ENCODE data around the gene FAM120B.

DNA sequence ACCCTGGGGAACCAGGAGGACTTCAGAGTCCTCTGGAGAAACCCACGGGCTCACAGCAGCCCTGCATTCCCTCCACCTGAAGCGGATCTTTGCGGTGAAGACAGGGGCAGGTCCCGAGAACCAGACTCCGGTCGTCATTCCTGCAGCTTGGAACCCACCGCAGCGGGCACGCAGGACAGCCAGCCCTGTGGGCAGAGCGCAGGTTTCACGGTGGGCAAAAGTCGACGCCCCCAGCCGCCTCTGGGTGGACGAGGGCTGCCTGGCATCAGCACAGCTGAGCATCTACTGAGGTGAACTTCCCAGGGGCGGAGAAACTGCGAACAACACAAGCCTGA, 128.2 kb downstream of the FAM120B start:
- TF ChIP-seq, protein P1, sequence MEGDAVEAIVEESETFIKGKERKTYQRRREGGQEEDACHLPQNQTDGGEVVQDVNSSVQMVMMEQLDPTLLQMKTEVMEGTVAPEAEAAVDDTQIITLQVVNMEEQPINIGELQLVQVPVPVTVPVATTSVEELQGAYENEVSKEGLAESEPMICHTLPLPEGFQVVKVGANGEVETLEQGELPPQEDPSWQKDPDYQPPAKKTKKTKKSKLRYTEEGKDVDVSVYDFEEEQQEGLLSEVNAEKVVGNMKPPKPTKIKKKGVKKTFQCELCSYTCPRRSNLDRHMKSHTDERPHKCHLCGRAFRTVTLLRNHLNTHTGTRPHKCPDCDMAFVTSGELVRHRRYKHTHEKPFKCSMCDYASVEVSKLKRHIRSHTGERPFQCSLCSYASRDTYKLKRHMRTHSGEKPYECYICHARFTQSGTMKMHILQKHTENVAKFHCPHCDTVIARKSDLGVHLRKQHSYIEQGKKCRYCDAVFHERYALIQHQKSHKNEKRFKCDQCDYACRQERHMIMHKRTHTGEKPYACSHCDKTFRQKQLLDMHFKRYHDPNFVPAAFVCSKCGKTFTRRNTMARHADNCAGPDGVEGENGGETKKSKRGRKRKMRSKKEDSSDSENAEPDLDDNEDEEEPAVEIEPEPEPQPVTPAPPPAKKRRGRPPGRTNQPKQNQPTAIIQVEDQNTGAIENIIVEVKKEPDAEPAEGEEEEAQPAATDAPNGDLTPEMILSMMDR (IDR thresholded peaks at IDR 0.05; ENCODE audit: poor library complexity, severe bottlenecking): no peak
- TF ChIP-seq, protein P2, sequence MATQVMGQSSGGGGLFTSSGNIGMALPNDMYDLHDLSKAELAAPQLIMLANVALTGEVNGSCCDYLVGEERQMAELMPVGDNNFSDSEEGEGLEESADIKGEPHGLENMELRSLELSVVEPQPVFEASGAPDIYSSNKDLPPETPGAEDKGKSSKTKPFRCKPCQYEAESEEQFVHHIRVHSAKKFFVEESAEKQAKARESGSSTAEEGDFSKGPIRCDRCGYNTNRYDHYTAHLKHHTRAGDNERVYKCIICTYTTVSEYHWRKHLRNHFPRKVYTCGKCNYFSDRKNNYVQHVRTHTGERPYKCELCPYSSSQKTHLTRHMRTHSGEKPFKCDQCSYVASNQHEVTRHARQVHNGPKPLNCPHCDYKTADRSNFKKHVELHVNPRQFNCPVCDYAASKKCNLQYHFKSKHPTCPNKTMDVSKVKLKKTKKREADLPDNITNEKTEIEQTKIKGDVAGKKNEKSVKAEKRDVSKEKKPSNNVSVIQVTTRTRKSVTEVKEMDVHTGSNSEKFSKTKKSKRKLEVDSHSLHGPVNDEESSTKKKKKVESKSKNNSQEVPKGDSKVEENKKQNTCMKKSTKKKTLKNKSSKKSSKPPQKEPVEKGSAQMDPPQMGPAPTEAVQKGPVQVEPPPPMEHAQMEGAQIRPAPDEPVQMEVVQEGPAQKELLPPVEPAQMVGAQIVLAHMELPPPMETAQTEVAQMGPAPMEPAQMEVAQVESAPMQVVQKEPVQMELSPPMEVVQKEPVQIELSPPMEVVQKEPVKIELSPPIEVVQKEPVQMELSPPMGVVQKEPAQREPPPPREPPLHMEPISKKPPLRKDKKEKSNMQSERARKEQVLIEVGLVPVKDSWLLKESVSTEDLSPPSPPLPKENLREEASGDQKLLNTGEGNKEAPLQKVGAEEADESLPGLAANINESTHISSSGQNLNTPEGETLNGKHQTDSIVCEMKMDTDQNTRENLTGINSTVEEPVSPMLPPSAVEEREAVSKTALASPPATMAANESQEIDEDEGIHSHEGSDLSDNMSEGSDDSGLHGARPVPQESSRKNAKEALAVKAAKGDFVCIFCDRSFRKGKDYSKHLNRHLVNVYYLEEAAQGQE (IDR thresholded peaks at IDR 0.05; ENCODE audit: borderline replicate concordance): no peak
- TF ChIP-seq POLR2AphosphoS5 (IDR thresholded peaks at IDR 0.05): no peak
